Panc1 (cell line): Measurements from ENCODE around the gene SPEM1. TPM values are rescaled to one million over a fixed set of nuclear protein-coding genes. Genes with fewer than 3 reads are reported as not detected.

Experiments
- ATAC-seq: fragments of 200-7000 bp; cut with Tn5 transposase; 2 replicates; pipeline ENCODE4 v1.9.1; 2020; ENCODE audit warnings: mild to moderate bottlenecking, moderate library complexity
- BruUV-seq: library from RNA; stranded (reverse); fragments of 400-500 nt; replicated peaks from 2 replicates; lab custom pipeline; 2021; lab: Mats Ljungman, UMichigan
- CTCF ChIA-PET: fragments of 300-600 bp; sonication (Branson Sonifier 250); formaldehyde crosslinking; loops from one replicate; lab custom pipeline; 2022; ENCODE audit warnings: antibody characterized with exemption; lab: Charles Lee
- POLR2A ChIA-PET: fragments of 300-600 bp; sonication (Branson Sonifier 250); formaldehyde crosslinking; loops from one replicate; lab custom pipeline; 2022; ENCODE audit warnings: antibody characterized with exemption; lab: Charles Lee
- DNase-seq: peaks from one replicate; pipeline ENCODE4 v3.0.0-alpha.2; 2010; ENCODE audit warnings: low read depth, low spot score
- H3K27ac ChIP-seq: 2 replicates; pipeline ENCODE4 v1.5.1; 2011; ENCODE audit warnings: mild to moderate bottlenecking, low read length, inconsistent platforms
- H3K27me3 ChIP-seq: fragments of 200-500 bp; sonication (Bioruptor generic); 2 replicates; pipeline ENCODE4 v1.6.0; 2014; ENCODE audit warnings: low read length, inconsistent platforms; ENCODE audit not compliant: control insufficient read depth, insufficient read depth
- H3K36me3 ChIP-seq: fragments of 200-500 bp; sonication (Bioruptor generic); 2 replicates; pipeline ENCODE4 v1.5.1; 2014; ENCODE audit warnings: inconsistent platforms, mild to moderate bottlenecking, low read length, moderate library complexity; ENCODE audit not compliant: control insufficient read depth, insufficient read depth
- H3K4me1 ChIP-seq: 2 replicates; pipeline ENCODE4 v1.5.1; 2011; ENCODE audit warnings: inconsistent platforms, mild to moderate bottlenecking, low read length, moderate library complexity; ENCODE audit not compliant: control insufficient read depth, insufficient read depth
- H3K4me3 ChIP-seq, 2 experiments: 2 replicates each; pipeline ENCODE4 v1.5.1; 2011 to 2012; ENCODE audit warnings: low read depth in 2 of 2, low read length in 2 of 2, mild to moderate bottlenecking in 2 of 2, inconsistent platforms in 1 of 2, moderate library complexity in 1 of 2
- H3K9me3 ChIP-seq: fragments of 200-500 bp; sonication (Bioruptor generic); 2 replicates; pipeline ENCODE4 v1.5.1; 2014; ENCODE audit warnings: low read depth, mild to moderate bottlenecking, inconsistent platforms, low read length, moderate library complexity; ENCODE audit not compliant: control insufficient read depth, insufficient read depth
- CTCF ChIP-seq: fragments of 450-650 bp; IDR thresholded peaks from 2 replicates; pipeline ENCODE4 v1.5.1; 2017; ENCODE audit warnings: mild to moderate bottlenecking
- POLR2AphosphoS5 ChIP-seq: IDR thresholded peaks from 2 replicates; pipeline ENCODE4 v1.6.1; 2012; ENCODE audit warnings: mild to moderate bottlenecking, low read depth, low read length, moderate library complexity
- REST ChIP-seq, 2 experiments: IDR thresholded peaks; 2 replicates each; pipeline ENCODE4 v1.6.1; 2011 to 2012; ENCODE audit warnings: low read depth in 2 of 2, control low read depth in 1 of 2, low read length in 1 of 2, mild to moderate bottlenecking in 1 of 2, moderate library complexity in 1 of 2; ENCODE audit not compliant: insufficient read depth in 1 of 2
- SIN3A ChIP-seq: IDR thresholded peaks from 2 replicates; pipeline ENCODE4 v1.6.1; 2012; ENCODE audit warnings: low read depth, mild to moderate bottlenecking, low read length, moderate library complexity, borderline replicate concordance; ENCODE audit not compliant: insufficient read depth
- TCF7L2 ChIP-seq: IDR thresholded peaks from 2 replicates; pipeline ENCODE4 v1.6.1; 2011; ENCODE audit warnings: mild to moderate bottlenecking, low read depth, low read length, inconsistent platforms
- in situ Hi-C: cut with HindIII; loops from 2 replicates; pipeline ENCODE4 v1.10.0; 2016; ENCODE audit warnings: low sequenced_read_pairs, low pct_unique_long_range_greater_than_20kb
- intact Hi-C: fragments of 100-400 bp; cut with micrococcal nuclease; formaldehyde crosslinking; loops from one replicate; pipeline ENCODE4 v1.10.0; 2022; ENCODE audit not compliant: unreplicated experiment
- total RNA-seq: library from RNA; stranded (reverse); gene quantifications from one replicate; pipeline ENCODE4 v1.2.1, GENCODE V29; 2021; ENCODE audit not compliant: unreplicated experiment

The SPEM1 gene
- total RNA-seq, 1 experiment from 2014 or later: not detected

DNA sequence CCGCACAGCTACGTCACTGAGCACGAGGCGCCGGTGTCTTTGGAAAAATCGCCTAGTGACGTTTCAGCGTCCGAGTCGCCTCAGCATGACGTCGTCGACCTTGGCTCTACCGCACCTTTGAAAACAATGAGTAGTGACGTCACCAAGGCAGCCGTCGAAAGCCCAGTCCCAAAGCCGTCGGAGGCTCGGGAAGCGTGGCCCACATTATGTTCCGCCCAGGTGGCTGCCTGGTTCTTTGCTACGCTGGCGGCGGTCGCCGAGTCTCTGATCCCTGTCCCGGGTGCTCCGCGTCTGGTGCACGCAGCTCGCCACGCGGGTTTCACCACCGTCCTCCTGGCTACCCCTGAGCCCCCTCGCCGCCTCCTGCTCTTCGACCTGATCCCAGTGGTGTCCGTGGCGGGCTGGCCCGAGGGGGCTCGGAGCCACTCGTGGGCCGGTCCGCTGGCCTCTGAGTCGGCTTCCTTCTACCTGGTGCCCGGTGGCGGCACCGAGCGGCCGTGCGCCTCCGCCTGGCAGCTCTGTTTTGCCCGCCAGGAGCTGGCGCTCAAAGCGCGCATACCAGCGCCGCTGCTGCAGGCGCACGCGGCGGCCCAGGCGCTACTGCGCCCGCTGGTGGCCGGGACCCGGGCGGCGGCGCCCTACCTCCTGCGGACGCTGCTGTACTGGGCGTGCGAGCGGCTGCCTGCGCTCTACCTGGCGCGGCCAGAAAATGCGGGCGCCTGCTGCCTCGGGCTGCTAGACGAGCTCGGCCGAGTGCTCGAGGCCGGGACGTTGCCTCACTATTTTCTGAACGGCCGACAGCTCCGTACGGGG, 16.6 kb downstream of the SPEM1 start:
- BruUV-seq: no TSS peak
- DNase-seq (peak; percentile 91), ATAC-seq (peak; percentile 83)
- in situ Hi-C loops: no loop called here
- H3K36me3 ChIP-seq: no peaks in the 10 kb centered on the region
- H3K4me1 ChIP-seq: peaks cover 12% of the 10 kb centered on the region
- H3K27ac ChIP-seq: peak overlapping the region; percentile 77
- ChIA-PET POLR2A (interaction anchor here (0.5 to 1.1 kb wide), 5 partner anchors 8 to 87 kb away, joined by 3 to 4 read pairs (median 4); partner anchors contain the start of gene CHRNB1), CTCF (interaction anchor here (0.6 to 1.9 kb wide), 6 partner anchors 18 to 124 kb away, joined by 3 to 13 read pairs (median 4); partner anchors contain the start of gene TMEM95)
- intact Hi-C loops: loop anchor here (10.0 kb wide), 1 partner anchor 82 kb away; the partner anchor contains the start of genes KCTD11 and TMEM95
- no peak for TF ChIP-seq REST (IDR thresholded peaks at IDR 0.05; ENCODE audit: insufficient read depth in 1 of 2, low read depth in 2 of 2, low read length in 1 of 2)
- TF ChIP-seq POLR2AphosphoS5: peak; percentile 27; the same call in 1 of the 2 replicates
- TF ChIP-seq CTCF: peak; percentile 99
- peak; percentile 69 for TF ChIP-seq TCF7L2
- TF ChIP-seq SIN3A: peak; percentile 70; the same call in 1 of the 2 replicates
- H3K4me3 ChIP-seq: peak overlapping the region; percentile 64 to 80
- H3K9me3 ChIP-seq: no peaks in the 10 kb centered on the region
- no peaks in the 10 kb centered on the region for H3K27me3 ChIP-seq

GRCh38 chr17:7437369-7437863, 17.3 kb downstream of the SPEM1 start:
- POLR2A ChIA-PET: interaction anchor here (0.7 kb wide), 1 partner anchor 8 kb away, joined by 4 read pairs; no protein-coding TSS in a partner anchor
- no peak for DNase-seq
- no peaks in the 10 kb centered on the region for H3K9me3 ChIP-seq
- H3K4me3 ChIP-seq: peak overlapping the region; percentile 37 to 64
- TF ChIP-seq TCF7L2 (no peak), POLR2AphosphoS5 (no peak), REST (IDR thresholded peaks at IDR 0.05; ENCODE audit: insufficient read depth in 1 of 2, low read depth in 2 of 2, low read length in 1 of 2) (no peak), SIN3A (no peak), CTCF (no peak)
- in situ Hi-C loops: no loop called here
- H3K4me1 ChIP-seq: peaks cover 12% of the 10 kb centered on the region
- CTCF ChIA-PET: interaction anchor here (0.7 to 1.9 kb wide), 4 partner anchors 82 to 123 kb away, joined by 3 to 13 read pairs (median 7); partner anchors contain the start of gene TMEM95
- no TSS peak for BruUV-seq
- no peak for ATAC-seq
- no peaks in the 10 kb centered on the region for H3K27me3 ChIP-seq
- 0 out of 2 replicates have a peak overlapping the region, but pooled peaks have one; percentile 39 for H3K27ac ChIP-seq
- no peaks in the 10 kb centered on the region for H3K36me3 ChIP-seq
- intact Hi-C loops: loop anchor here (10.0 kb wide), 1 partner anchor 83 kb away; the partner anchor contains the start of genes KCTD11 and TMEM95
